MM.1S (cell line): Measurements from ENCODE around the gene DMXL2.

Experiments used
- EZH2 ChIP-seq: fragments of 300-600 bp; sonication (generic); optimal IDR thresholded peaks from 2 replicates; pipeline ENCODE3; 2017; ENCODE audit warnings: low read depth, mild to moderate bottlenecking, antibody characterized with exemption, low read length, mixed read lengths
- EZH2phosphoT487 ChIP-seq: fragments of 300-600 bp; sonication (generic); IDR thresholded peaks from 2 replicates; pipeline ENCODE4 v1.6.1; 2018; ENCODE audit warnings: antibody characterized with exemption, low read length
- TF ChIP-seq, protein P1 (sequence below): fragments of 300-600 bp; sonication (generic); IDR thresholded peaks from 2 replicates; pipeline ENCODE4 v1.5.1; 2016; ENCODE audit warnings: antibody characterized with exemption, low read length, mixed read lengths

DNA sequence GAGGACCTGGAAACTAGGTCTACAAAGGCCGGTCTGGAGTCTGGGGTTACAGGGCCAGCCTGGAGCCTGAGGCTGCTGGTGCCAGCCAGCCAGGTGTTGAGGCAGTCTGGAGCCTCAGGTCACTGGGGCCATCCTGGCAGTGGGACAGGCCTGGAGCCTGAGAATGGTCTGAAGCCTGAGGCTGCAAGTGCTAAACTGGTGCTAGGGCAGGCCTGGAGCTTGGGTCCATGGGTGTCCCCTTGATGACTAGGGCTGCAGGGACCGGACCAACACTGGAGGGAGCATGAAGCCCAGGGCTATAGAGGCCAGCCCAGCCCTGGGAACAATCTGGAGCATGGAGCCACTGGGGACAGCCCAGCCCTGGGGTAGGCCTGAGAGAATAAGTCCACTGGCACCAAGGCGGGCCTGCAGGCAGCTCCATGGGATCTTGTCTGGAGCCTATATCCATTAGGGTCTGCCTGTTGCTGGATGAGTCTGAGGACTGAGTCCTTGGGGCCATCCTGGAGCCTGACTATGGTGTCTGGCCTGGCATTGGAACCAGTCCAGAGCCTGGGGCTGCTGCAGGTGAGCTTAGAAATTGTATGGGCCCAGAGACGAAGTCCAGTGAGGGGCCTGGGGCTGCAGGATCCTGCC, 179.2 kb downstream of the DMXL2 start:
- TF ChIP-seq, protein P1, sequence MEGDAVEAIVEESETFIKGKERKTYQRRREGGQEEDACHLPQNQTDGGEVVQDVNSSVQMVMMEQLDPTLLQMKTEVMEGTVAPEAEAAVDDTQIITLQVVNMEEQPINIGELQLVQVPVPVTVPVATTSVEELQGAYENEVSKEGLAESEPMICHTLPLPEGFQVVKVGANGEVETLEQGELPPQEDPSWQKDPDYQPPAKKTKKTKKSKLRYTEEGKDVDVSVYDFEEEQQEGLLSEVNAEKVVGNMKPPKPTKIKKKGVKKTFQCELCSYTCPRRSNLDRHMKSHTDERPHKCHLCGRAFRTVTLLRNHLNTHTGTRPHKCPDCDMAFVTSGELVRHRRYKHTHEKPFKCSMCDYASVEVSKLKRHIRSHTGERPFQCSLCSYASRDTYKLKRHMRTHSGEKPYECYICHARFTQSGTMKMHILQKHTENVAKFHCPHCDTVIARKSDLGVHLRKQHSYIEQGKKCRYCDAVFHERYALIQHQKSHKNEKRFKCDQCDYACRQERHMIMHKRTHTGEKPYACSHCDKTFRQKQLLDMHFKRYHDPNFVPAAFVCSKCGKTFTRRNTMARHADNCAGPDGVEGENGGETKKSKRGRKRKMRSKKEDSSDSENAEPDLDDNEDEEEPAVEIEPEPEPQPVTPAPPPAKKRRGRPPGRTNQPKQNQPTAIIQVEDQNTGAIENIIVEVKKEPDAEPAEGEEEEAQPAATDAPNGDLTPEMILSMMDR = no peak
- TF ChIP-seq EZH2 (no peak), EZH2phosphoT487 (no peak)
